HepG2 (cell line): ENCODE results near the gene NPHS1. TPM values are rescaled to one million over a fixed set of nuclear protein-coding genes. Genes with fewer than 3 reads are reported as not detected.
A peak's percentile ranks its signal among the peaks of the same experiment; 100 is the strongest.

Experiments used
- ASH2L ChIP-seq: fragments of 300-600, 200-600 bp; sonication (generic); IDR thresholded peaks from 2 replicates; pipeline ENCODE4 v1.7.0; 2017; ENCODE audit warnings: low read depth, mild to moderate bottlenecking, moderate library complexity, mixed read lengths, low read length; ENCODE audit not compliant: insufficient read length
- ETV6 ChIP-seq: sonication (generic); formaldehyde crosslinking; conservative IDR thresholded peaks from 2 replicates; pipeline ENCODE4 v1.4.0; 2020; ENCODE audit warnings: missing genetic modification reagents
- MED1 ChIP-seq: sonication (generic); formaldehyde crosslinking; IDR thresholded peaks from 2 replicates; pipeline ENCODE4 v1.4.0; 2020; ENCODE audit warnings: missing genetic modification reagents
- NAIF1 ChIP-seq: sonication (generic); formaldehyde crosslinking; IDR thresholded peaks from 2 replicates; pipeline ENCODE4 v1.5.0; 2020; ENCODE audit warnings: mild to moderate bottlenecking, missing genetic modification reagents, borderline replicate concordance
- NFE2 ChIP-seq: sonication (generic); formaldehyde crosslinking; IDR thresholded peaks from 2 replicates; pipeline ENCODE4 v1.4.0; 2020; ENCODE audit warnings: missing genetic modification reagents
- PBX2 ChIP-seq: IDR thresholded peaks from 2 replicates; pipeline ENCODE4 v1.6.1; 2016; ENCODE audit warnings: control low read depth
- RFXANK ChIP-seq: IDR thresholded peaks from 2 replicates; pipeline ENCODE4 v1.6.1; 2016
- SMAD9 ChIP-seq: sonication (generic); formaldehyde crosslinking; IDR thresholded peaks from 2 replicates; pipeline ENCODE4 v1.5.1; 2020; ENCODE audit warnings: mild to moderate bottlenecking, missing genetic modification reagents
- SP140L ChIP-seq: sonication (generic); formaldehyde crosslinking; IDR thresholded peaks from 2 replicates; pipeline ENCODE4 v1.4.0; 2020; ENCODE audit warnings: missing genetic modification reagents, borderline replicate concordance
- SRSF1 ChIP-seq: fragments of 200-400 bp; formaldehyde crosslinking; optimal IDR thresholded peaks from 2 replicates; pipeline ENCODE3; 2017; ENCODE audit warnings: mild to moderate bottlenecking, low read depth, low read length, moderate library complexity
- ZFAT ChIP-seq: sonication (generic); formaldehyde crosslinking; conservative IDR thresholded peaks from 2 replicates; pipeline ENCODE4 v1.8.1; 2023; ENCODE audit warnings: missing genetic modification reagents, inconsistent platforms
- ZFP62 ChIP-seq: sonication (generic); formaldehyde crosslinking; IDR thresholded peaks from 2 replicates; pipeline ENCODE4 v1.4.0; 2020; ENCODE audit warnings: missing genetic modification reagents
- ZMYM2 ChIP-seq: sonication (generic); formaldehyde crosslinking; IDR thresholded peaks from 2 replicates; pipeline ENCODE4 v1.8.0; 2022; ENCODE audit warnings: mild to moderate bottlenecking, missing genetic modification reagents
- ZNF224 ChIP-seq: sonication (generic); formaldehyde crosslinking; IDR thresholded peaks from 2 replicates; pipeline ENCODE4 v1.5.0; 2020; ENCODE audit warnings: mild to moderate bottlenecking, missing genetic modification reagents
- ZNF276 ChIP-seq: sonication (generic); formaldehyde crosslinking; IDR thresholded peaks from 2 replicates; pipeline ENCODE4 v1.4.0; 2020; ENCODE audit warnings: mild to moderate bottlenecking, low read depth, missing genetic modification reagents
- ZNF350 ChIP-seq: sonication (generic); formaldehyde crosslinking; IDR thresholded peaks from 2 replicates; pipeline ENCODE4 v1.4.0; 2020; ENCODE audit warnings: mild to moderate bottlenecking, low read depth, missing genetic modification reagents, borderline replicate concordance
- ZNF407 ChIP-seq: sonication (generic); formaldehyde crosslinking; IDR thresholded peaks from one replicate; pipeline ENCODE4 v1.5.1; 2020; ENCODE audit warnings: mild to moderate bottlenecking, missing genetic modification reagents; ENCODE audit errors: not compliant biosample characterization
- ZNF776 ChIP-seq: sonication (generic); formaldehyde crosslinking; IDR thresholded peaks from 2 replicates; pipeline ENCODE4 v1.4.0; 2020; ENCODE audit warnings: mild to moderate bottlenecking, missing genetic modification reagents
- polyA plus RNA-seq, 8 experiments: library from polyadenylated mRNA; depleted of rRNA in 3 of 8; stranded (reverse) in 7 of 8; unstranded in 1 of 8; fragments of >200 nt; fragmentation: Illumina TruSeq in 4 of 8; extraction: Trizol in 4 of 8; gene quantifications; 2 replicates each; pipeline versions ENCODE4 v1.2.1 to v1.2.3, GENCODE V29; 2011 to 2016; ENCODE audit warnings: low read depth in 4 of 8, missing spikeins in 1 of 8, mixed read lengths in 1 of 8; ENCODE audit not compliant: insufficient read depth in 1 of 8
- total RNA-seq, 5 experiments: library from RNA; depleted of rRNA; stranded (reverse); fragments of >200 nt; fragmentation: Illumina TruSeq; extraction: Trizol; gene quantifications; 2 replicates each; pipeline ENCODE4 v1.2.3, GENCODE V29; 2016; ENCODE audit warnings: low read depth in 1 of 5

NPHS1 gene
- total and polyA plus RNA-seq, 2 of the 13 experiments (the other 11 are each of a cell fraction or from before 2014, with no cell fraction given), result not detected

GRCh38 chr19:35879770-35880317 lies 27.5 kb upstream of the NPHS1 start (continued):
- TF ChIP-seq ZNF407 (CRISPR knock-in tag), result peak; percentile 62
- peak; percentile 78; the same call in 1 of the 2 replicates for TF ChIP-seq RFXANK
- TF ChIP-seq NAIF1 (CRISPR knock-in tag), result peak; percentile 53; the same call in 1 of the 2 replicates
- 0 out of 2 replicates have a peak, but pooled peaks have one; percentile 57 for TF ChIP-seq ZNF776 (CRISPR knock-in tag)
- TF ChIP-seq ETV6 (CRISPR knock-in tag), result peak; percentile 93
- no peak for TF ChIP-seq ZMYM2 (CRISPR knock-in tag)
- no peak for TF ChIP-seq SRSF1
- peak; percentile 75; the same call in 1 of the 2 replicates for TF ChIP-seq MED1 (CRISPR knock-in tag)
- no peak for TF ChIP-seq NFE2 (CRISPR knock-in tag)
- TF ChIP-seq ZFAT, result no peak
- TF ChIP-seq ZNF224, result no peak
- no peak for TF ChIP-seq PBX2 (CRISPR knock-in tag)
- TF ChIP-seq ZNF350 (CRISPR knock-in tag), result no peak
- TF ChIP-seq ZFP62 (CRISPR knock-in tag), result no peak
- peak; percentile 66; the same call in 1 of the 2 replicates for TF ChIP-seq ZNF276 (CRISPR knock-in tag)
- TF ChIP-seq SMAD9 (CRISPR knock-in tag), result peak; percentile 83; the same call in 1 of the 2 replicates
- peak; percentile 93; the same call in 1 of the 2 replicates for TF ChIP-seq SP140L (CRISPR knock-in tag)
- TF ChIP-seq ASH2L, result no peak
